Upper lobe of right lung (tissue), 1 donor: Measurements from ENCODE around the gene UGT1A10. TPM values are rescaled to one million over a fixed set of nuclear protein-coding genes. Genes with fewer than 3 reads are reported as not detected.

ENCODE experiments used
- ATAC-seq: fragments of 200-7000 bp; cut with Tn5 transposase; one replicate; pipeline ENCODE4 v1.9.1; 2020; ENCODE audit warnings: mild to moderate bottlenecking, moderate library complexity
- DNase-seq: peaks from one replicate; pipeline ENCODE4 v3.0.0-alpha.2; 2020
- H3K27ac ChIP-seq: fragments of 200-600 bp; one replicate; pipeline ENCODE4 v1.8.0; 2022
- H3K27me3 ChIP-seq: fragments of 200-600 bp; one replicate; pipeline ENCODE4 v1.8.0; 2022; ENCODE audit warnings: mild to moderate bottlenecking
- H3K36me3 ChIP-seq: fragments of 200-600 bp; one replicate; pipeline ENCODE4 v1.8.0; 2022
- H3K4me1 ChIP-seq: fragments of 200-600 bp; one replicate; pipeline ENCODE4 v1.8.0; 2022
- H3K4me3 ChIP-seq: fragments of 200-600 bp; one replicate; pipeline ENCODE4 v1.8.0; 2022; ENCODE audit warnings: mild to moderate bottlenecking
- H3K9me3 ChIP-seq: fragments of 200-600 bp; one replicate; pipeline ENCODE4 v1.8.0; 2022
- intact Hi-C: fragments of 100-400 bp; cut with DNase I; formaldehyde crosslinking; loops from one replicate; pipeline ENCODE4 v1.11.0; 2022
- total RNA-seq: library from RNA; stranded (reverse); fragmentation: NEBNext Ultra II Directional; extraction: Animal tissue kit (Norgen Biotek cat#: 25700); gene quantifications from one replicate; pipeline ENCODE4 v1.2.1, GENCODE V29; 2021
- TF ChIP-seq, protein P1 (sequence below): fragments of 200-600 bp; IDR thresholded peaks from one replicate; pipeline ENCODE4 v1.8.0; 2022; ENCODE audit warnings: antibody characterized with exemption
- donor health status: DM: no; HTN: yes; CAD: no; lungs with severe emphysema.

UGT1A10 gene
- total RNA-seq, 1 donor from 2014 or later: not detected

DNA sequence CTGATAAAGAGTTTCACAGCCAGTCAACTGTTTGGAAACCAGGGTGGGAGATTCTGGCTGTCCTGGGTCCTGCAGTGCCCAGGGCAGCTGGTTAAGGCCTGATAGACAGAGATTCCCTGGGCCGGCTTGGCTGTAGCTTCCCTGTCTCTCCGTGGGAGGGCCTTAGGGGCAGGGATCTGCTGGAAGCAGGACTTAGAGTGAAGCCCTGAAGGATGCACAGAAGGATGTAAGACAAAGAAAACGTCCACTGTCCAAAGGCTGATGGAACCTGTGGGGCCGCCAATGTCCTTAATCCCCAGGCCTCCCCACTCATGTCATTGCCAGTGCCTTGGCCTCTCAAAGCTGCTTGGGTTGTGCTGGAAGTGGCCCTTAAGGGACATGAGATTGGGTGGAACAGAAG lies 174.8 kb downstream of the UGT1A10 start:
- DNase-seq: peak; percentile 43
- no peak overlapping the region for H3K27ac ChIP-seq
- H3K4me1 ChIP-seq: no peaks in the 10 kb centered on the region
- H3K36me3 ChIP-seq: no peaks in the 10 kb centered on the region
- TF ChIP-seq, protein P1, sequence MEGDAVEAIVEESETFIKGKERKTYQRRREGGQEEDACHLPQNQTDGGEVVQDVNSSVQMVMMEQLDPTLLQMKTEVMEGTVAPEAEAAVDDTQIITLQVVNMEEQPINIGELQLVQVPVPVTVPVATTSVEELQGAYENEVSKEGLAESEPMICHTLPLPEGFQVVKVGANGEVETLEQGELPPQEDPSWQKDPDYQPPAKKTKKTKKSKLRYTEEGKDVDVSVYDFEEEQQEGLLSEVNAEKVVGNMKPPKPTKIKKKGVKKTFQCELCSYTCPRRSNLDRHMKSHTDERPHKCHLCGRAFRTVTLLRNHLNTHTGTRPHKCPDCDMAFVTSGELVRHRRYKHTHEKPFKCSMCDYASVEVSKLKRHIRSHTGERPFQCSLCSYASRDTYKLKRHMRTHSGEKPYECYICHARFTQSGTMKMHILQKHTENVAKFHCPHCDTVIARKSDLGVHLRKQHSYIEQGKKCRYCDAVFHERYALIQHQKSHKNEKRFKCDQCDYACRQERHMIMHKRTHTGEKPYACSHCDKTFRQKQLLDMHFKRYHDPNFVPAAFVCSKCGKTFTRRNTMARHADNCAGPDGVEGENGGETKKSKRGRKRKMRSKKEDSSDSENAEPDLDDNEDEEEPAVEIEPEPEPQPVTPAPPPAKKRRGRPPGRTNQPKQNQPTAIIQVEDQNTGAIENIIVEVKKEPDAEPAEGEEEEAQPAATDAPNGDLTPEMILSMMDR: no peak
- ATAC-seq: no peak
- no peaks in the 10 kb centered on the region for H3K9me3 ChIP-seq
- intact Hi-C loops: no loop called here
- H3K27me3 ChIP-seq: no peaks in the 10 kb centered on the region
- H3K4me3 ChIP-seq: no peak overlapping the region

DNA sequence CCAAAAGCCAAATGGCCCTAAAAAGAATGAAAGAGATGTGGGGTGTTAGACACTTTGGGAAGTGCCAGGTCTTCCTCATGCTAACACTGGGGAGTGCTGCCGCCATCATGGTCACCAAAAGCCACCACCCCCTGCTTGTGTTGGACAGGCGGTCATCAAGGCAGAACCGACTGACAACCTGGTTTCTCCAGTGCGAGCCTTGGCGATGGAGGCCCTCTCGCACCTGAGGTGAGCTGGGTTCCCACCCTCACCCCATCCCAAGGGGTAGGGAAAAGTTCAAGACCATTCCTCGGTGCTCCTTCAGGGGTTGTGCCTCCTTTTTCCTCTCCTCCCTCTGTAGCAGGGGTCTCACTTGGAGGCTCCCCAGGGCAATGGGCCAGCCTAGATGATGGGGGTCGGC lies 175.5 kb downstream of the UGT1A10 start:
- Histone ChIP-seq H3K4me3 (no peak overlapping the region), H3K27ac (no peak overlapping the region), H3K27me3 (no peaks in the 10 kb centered on the region), H3K4me1 (no peaks in the 10 kb centered on the region), H3K9me3 (no peaks in the 10 kb centered on the region), H3K36me3 (no peaks in the 10 kb centered on the region)
- DNase-seq: peak; percentile 38
- ATAC-seq: no peak
- TF ChIP-seq, protein P1: no peak
- intact Hi-C loops: no loop called here

DNA sequence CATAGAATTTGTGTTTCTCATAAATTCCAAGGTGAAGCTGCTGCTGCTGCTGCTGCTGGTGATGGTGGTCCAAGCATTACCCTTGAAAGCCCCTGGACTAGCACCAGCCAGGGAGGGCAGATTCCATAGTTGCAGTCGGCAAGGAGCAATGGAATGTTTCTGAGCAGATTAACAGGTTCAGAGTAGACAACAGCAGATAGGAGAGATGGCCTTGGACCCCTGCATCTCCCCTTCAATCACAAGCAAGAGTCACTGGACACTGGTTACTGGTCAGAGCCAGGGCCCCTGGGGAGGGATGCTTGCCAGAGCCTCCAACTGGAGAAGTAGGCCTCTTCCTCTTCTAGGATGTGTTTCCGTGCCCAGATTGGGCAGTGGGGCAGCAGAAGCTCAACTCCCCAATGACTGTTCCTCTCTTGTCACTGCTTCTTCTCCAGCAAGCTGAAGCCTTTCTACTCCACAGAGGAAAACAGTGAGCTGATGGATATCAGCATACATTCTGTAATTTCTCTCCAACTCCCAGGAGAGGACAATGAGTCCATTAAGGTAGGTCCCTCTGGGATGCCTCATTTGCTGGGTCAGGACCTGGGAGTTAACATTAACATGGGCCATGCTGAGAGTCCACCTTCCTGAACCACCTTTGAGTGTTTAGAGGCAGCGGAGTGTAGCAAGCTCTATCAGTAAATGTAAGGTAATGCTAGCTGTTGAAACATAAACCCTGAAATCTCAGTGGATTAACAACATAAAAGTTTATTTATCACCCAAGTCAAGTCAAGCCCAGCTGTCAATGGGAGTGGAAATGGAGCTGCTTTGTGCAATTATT lies 177.2 kb downstream of the UGT1A10 start:
- no peak overlapping the region for H3K4me3 ChIP-seq
- H3K4me1 ChIP-seq: no peaks in the 10 kb centered on the region
- ATAC-seq: no peak
- no peak overlapping the region for H3K27ac ChIP-seq
- H3K9me3 ChIP-seq: no peaks in the 10 kb centered on the region
- TF ChIP-seq, protein P1: no peak
- intact Hi-C loops: no loop called here
- peak; percentile 34 for DNase-seq
- H3K27me3 ChIP-seq: no peaks in the 10 kb centered on the region
- no peaks in the 10 kb centered on the region for H3K36me3 ChIP-seq

DNA sequence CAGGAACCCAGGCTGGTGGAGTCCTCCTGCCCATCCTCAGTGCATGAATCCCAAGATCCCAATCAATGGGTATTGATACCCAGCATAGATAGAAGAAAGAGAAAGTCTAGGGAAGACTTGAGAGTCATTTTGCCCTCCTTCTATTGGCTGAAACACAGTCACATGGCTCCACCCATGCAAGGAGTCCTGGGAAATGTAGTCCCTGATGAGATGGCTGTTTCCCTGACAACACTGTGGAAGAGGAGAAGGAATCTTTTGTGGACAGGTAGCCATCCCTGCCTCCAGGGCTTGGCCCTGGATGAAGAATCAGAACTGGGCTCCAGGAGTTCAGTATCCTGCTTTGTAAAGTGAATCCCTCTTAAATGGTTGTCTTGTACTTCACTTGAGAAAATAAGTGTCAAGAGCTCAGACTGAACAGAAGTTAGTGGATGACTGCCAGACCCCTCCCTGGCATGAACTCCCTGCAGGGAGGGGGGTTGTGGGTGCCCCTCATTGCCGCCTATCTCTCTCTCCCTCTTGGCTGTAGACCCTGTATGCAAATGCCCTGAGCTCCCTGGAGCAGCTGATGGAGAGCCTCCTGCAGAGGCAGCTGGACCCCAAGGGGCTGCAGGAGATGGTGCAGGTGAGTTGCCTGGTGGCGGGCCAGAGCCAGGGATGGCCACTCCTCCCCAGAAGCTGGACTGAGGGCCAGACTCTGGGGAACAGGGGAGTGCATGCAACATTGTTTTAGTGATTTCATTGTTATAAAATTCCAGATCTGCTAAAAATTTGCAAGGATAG lies 178.0 kb downstream of the UGT1A10 start:
- peak; percentile 43 for DNase-seq
- TF ChIP-seq, protein P1: no peak
- H3K27ac ChIP-seq: no peak overlapping the region
- no peaks in the 10 kb centered on the region for H3K36me3 ChIP-seq
- ATAC-seq: no peak
- H3K4me1 ChIP-seq: no peaks in the 10 kb centered on the region
- no peak overlapping the region for H3K4me3 ChIP-seq
- intact Hi-C loops: no loop called here
- no peaks in the 10 kb centered on the region for H3K27me3 ChIP-seq
- H3K9me3 ChIP-seq: no peaks in the 10 kb centered on the region

DNA sequence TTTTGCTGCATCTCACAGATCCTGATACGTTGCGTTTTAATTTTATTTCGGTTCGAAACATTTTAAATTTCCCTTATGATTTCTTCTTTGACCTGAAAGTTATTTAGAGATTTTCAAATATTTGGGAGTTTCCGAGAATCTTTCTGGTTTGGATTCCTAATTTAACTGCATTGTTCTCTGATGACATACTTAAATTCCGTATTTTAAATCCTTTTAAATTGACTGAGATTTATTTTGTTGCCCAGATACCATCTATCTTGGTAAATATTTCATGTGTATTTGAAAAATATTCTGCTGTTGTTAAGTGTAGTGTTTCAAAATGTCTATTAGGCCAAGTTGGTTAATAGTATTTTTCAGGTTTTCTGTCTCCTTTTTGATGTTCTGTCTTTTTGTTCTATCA lies 179.6 kb downstream of the UGT1A10 start:
- Histone ChIP-seq H3K9me3 (no peaks in the 10 kb centered on the region), H3K36me3 (no peaks in the 10 kb centered on the region), H3K27me3 (no peaks in the 10 kb centered on the region), H3K27ac (no peak overlapping the region), H3K4me1 (no peaks in the 10 kb centered on the region), H3K4me3 (no peak overlapping the region)
- TF ChIP-seq, protein P1: no peak
- DNase-seq: no peak
- no peak for ATAC-seq
- intact Hi-C loops: no loop called here
